SIG-M5 treated with dmso at 0.1 percent for 504 hours (cell line): Measurements from ENCODE around the gene NSRP1.
"Not testable (repeated sequence)": the region's sequence is repeated elsewhere in the genome, so short reads cannot be mapped to it uniquely, and the experiment has no call there.

Source experiments
- DNase-seq: peaks from one replicate; lab custom pipeline; 2025; ENCODE audit not compliant: unreplicated experiment; lab: John Stamatoyannopoulos, UW

NSRP1 gene, protein sequence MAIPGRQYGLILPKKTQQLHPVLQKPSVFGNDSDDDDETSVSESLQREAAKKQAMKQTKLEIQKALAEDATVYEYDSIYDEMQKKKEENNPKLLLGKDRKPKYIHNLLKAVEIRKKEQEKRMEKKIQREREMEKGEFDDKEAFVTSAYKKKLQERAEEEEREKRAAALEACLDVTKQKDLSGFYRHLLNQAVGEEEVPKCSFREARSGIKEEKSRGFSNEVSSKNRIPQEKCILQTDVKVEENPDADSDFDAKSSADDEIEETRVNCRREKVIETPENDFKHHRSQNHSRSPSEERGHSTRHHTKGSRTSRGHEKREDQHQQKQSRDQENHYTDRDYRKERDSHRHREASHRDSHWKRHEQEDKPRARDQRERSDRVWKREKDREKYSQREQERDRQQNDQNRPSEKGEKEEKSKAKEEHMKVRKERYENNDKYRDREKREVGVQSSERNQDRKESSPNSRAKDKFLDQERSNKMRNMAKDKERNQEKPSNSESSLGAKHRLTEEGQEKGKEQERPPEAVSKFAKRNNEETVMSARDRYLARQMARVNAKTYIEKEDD

DNA sequence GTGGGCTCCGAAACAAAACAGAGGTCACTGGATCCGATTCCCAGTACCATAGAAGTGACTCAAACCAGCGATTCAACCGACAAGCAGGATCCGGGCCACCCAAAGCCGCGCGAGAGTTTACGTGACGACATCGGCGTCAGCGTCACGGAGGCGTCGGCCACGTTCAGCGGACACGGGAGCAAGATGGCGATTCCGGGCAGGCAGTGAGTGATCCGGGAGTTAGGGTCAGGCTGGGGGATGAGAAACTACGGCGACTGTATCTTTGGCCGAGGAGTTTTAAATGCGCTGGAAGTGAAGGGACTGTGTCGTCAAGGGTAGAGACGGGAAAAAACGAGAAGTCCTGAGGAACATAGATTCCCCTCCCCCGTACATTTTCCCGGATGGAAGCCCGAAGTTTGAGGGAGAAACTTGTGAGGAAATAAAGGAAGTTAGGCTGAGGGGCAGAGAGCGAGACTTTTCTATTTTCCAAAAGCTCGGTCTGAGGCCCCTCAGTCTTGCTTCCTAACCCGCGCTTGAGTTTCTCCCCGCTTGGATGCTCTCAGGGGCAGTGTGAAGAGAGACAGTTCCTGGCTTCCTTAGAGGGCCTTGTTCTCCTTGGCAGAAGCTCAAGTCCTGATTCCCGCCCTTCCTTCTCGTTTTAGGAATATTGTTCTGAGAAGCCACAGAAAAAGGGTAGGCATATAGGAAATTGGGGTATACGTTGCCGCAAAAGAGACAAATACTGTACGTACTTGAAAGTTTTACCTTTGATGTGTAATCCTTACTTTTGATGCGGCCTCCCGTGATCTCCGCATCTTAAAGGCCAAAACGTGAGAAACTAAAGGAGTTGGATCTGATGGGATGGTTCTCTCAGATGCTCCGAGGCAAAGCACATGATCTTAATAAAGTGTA, at the start of gene NSRP1:
Gene NSRP1 (plus strand): TSS at position 156 of the 891 bp plus-strand sequence. CDS start 28 bp downstream, at position 184.
- peak; percentile 93 for DNase-seq

DNA sequence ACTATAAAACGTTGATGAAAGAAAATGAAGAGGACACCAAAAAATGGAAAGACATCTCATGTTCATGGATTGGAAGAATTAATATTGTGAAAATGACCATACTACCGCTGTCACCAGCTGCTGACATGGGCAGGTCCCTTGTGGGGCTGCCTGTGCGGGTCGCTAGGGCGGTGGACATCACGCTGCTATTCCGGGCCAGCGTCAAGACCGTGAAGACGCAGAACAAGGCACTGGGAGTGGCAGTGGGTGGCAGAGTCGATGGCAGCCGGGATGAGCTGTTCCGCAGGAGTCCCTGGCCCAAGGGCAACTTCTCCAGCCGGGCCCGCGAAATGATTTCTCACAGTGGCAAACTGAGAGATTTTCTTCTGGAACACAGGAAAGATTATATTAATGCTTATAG, 48.2 kb upstream of the NSRP1 start:
- DNase-seq: no peak

DNA sequence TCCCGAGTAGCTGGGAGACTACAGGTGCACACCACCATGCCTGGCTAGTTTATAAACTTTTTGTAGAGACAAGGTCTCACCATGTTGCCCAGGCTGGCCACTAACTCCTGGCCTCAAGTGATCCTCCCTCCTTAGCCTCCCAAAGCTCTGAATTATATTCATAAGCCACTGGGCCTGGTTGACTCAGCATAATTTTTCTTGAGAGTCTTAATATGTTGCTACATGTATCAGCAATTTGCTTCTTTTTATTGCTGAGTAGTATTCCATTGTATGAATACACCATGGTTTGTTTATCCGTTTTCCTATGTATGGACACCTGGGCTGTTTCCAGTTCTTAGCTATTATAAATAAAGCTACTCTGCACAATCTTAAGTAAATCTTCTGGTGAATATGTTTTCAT, 42.4 kb upstream of the NSRP1 start:
- DNase-seq: no peak

DNA sequence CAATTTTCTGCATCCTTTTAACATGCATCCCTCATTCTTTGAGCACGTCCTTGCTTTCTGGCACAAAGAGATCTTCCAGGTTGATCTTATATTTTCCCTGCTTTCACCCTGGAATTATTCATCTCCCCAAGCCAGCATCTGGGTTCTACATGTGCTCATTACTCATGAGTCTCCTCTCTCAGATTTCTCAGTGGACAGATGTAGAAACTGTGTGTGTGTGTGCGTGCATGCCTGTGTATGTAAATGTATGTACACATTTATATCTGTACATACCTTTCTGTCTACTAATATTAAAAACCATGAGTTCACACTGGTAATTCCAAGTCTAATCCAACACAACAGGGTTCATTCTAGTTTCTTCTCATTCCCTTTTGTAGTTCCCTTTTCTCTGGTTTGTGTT, 41.9 kb upstream of the NSRP1 start:
- no peak for DNase-seq

DNA sequence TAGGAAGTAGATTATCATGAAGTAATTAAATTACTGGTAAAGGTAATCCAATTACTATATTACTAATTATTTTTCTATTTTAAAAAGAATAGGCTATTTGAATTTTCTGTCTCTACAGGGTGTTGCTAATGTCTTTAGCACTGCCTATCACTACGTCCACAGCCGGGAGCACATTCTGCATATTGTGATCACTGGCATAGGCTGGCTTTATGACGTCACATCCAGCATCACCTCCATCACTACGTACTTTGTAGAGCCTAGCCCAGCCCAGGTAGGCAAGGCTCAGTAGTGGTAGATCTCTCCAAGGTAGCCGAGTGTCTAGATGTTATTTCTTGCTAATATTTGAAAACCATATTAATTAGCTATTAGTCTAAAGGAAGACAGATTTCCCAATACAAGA, 33.8 kb upstream of the NSRP1 start:
- DNase-seq: no peak

DNA sequence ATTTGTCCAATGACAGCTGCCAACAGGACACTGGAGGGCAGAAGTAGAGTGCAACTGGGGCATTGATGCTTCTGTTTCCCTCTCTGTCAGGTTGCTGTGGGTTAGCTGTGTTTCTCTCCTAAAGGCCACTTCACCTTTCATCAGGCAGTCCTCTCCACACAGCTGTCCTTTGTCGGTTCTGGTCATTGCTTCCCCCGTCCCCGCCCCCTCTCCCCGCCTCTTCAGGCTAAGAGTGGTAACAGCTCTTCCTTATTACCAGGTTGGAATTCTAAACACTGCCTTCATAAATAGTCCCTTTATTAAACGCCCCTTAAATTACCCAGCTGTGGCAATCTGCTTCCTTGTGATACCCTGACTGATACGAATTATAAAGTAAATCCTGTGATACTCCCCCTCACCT, 31.8 kb upstream of the NSRP1 start:
- no peak for DNase-seq

DNA sequence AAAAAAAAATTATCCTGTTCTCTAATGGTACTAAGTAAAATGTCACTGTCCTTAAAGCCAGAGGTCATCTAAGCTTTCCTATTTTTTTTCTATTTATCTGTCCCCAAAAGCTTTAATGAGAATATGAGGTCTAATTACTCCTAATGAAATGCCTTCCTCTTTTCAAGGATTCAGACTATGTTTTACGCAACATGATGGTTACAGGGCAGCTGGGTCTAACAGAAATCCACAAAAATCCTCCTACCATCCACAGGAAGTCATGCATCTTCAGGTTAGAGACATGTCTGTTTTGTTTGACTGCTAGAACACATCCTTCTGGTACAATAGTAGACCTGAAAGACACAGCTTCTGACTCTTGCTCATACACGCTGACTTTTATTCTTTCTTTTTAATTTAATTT, 29.7 kb upstream of the NSRP1 start:
- DNase-seq: peak; percentile 48

DNA sequence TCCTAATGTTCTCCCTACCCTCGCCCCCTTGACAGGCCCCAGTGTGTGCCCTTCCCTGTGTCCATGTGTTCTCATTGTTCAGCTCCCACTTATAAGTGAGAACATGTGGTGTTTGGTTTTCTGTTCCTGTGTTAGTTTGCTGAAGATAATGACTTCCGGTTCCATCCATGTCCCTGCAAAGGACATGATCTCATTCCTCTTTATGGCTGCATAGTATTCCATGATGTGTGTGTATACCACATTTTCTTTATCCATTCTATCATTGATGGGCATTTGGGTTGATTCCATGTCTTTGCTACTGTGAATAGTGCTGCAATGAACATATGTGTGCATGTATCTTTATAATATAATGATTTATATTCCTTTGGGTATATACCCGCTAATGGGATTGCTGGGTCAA, 29.2 kb upstream of the NSRP1 start:
- not testable (repeated sequence) for DNase-seq

DNA sequence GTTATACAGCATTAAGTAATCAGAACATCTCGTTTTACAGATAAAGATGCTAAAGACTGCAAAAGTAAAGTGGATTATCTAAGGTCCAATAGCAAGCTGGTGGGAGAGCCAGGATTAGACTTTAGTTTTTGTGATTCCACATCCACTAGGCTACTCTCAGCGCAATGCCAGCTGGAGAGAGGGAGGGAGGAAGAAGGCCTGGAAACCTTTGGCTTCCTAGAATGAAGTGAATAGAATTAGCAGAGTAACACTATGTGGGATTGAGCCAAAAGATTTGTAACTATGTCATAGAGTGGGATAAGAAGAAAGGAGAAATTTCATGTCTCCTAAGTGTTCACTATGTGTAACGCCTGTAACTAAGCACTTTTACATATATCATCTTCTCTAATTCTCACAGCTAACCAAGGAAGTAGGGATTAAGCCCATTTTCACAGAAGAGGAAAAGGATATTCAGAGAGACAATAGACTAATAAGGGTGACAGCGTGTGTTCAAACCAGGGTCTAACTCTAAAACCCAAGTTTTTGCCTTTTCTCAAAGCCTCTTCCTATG, 25.4 kb upstream of the NSRP1 start:
- DNase-seq: no peak

DNA sequence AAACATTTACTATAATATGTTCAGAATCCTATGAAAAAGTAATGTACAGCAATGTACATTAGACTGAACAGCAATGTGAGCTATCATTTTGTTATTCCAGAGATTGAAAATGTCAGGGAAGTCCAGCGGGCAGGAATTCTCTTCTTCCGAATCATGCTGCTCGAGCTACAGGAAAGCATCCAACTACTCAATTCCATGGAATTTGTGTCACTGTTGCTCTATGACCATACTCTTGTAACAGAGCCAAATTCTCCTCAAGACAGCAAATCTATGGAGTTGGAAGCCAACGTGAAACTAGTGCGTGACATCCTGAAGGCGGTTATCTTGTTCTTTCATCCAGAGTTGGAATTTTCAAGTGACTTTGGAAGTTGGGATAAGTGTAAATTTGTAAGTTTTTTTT, 24.8 kb upstream of the NSRP1 start:
- no peak for DNase-seq

DNA sequence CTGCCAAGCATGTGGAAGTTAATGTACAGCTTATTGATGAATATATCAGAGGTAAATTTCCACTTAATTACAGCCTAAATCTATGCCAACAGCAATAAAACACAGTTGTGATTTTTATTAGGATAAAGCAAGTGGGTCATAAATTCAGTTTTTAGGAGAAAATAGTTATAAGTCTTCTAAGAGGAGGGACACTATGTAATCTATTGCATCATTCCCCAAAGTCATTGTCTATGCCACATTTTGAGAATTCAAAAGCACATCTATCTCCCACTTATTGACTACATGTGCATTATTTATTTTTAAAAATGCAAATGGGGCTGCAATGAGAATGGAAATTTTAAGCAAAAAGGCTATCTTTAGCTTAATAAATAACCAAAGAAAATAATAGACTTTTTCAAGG, 23.7 kb upstream of the NSRP1 start:
- no peak for DNase-seq

DNA sequence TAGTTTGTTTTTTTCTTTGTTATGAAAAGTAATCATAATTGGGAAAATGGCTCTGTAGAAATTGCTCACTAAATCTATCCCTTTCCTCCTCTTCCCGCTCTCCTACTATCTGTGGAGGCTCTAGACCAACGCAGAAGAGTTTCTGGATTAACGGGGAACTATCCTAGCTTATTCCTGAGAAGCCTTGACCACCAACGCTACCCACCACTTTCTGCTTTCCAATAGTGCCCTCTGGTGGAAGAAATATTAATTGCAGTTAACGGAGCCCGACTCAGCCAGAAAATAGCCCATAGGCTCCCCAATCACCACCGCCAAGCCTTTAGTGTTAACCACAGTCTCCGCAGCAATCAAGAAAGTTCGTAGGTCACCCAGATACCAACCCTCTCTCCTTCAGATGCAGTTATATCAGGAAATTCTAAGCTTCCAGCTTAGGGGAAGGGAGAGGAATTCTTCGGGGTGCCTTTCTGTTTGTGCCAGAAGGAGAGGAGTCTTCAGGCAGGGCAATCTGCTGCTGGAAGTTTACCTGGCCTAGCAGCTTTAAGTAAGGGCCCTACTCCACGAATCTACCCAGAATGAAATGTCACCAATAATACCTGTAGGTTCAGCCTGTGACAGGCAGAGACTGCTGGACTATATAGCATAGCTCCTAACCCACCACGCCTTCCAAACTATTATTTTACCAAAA, 23.0 kb upstream of the NSRP1 start:
- DNase-seq: peak; percentile 69

DNA sequence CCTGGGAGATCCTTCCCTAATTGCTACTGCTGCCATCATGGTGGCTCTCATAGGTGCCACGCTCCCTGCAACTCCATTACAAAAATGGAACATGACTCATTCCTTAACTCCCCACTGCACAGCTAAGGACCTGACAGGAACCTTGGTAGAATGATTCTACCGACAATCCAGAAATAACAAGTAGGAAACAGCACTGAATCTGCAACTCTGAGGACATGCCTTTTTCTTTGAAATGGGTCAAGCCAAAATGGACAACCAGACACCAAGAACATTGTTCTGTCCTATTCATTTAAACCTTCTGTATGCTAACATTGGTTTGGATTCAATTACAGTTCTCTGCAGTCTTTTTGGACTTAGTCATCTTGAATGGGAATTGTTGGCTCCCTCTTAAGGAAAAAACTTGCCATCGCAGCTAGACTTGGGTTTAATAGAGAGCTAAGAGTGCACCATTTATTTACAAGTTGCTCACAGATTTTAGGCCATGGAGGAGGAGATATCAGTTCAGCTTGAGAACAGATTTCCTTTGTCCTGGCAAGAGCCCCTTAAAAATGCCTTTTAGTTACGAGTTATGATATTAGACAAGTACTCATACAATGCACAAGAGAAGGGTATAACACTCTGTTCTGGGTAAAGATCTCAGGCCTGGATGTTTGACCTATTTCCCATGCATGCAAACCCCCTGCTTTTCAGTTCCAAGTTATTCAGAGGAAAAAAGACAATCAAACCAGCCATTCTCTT, 20.9 kb upstream of the NSRP1 start:
- DNase-seq: peak; percentile 75

DNA sequence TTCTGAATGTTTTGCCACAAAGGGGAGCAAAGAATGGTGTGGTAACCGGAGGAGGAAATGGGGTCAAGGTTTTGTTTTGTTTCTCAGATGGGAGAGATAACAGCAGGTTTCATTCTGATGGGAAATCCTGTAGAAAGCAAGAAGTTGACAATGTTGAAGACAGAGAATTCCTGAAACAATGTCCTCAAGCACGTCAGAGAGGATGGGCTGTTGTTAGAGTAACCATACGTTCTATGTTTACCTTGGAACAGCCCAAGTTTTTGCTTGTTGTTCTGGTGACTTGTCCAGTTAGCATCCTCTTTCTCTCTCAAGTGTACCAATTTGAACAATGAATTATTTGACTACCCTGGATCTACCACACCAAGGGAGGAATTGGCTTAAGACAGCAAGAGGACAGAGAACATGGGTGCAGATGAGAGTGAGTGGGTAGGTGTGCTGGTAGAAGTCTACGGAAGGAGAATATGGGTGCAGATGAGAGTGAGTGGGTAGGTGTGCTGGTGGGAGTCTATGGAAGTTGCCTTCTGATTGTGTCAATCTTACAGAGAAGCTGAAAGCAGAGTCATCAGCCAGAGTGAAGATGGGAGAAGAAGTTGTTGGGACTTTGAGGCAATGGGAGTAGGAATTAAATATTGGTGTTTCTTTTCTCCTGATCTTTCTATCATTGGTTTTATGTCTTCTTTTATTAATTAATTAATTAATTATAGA, 14.8 kb upstream of the NSRP1 start:
- no peak for DNase-seq

DNA sequence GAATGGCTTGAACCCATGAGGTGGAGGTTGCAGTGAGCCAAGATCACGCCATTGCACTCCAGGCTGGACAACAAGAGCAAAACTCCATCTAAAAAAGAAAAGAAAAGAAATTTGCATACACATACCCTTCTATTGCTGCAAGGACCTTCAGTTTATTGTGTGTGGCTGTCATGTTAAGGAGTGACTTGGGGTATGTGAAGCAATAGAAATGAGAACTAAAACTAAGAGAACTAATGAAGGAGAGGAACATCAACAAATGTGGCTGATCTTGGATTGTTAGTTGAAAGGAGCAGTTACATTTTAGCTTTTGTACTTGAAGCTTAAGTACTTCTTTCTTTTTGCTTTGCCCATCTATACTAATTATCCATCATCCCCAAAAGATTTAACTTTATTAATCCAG, 12.7 kb upstream of the NSRP1 start:
- DNase-seq: peak; percentile 87

DNA sequence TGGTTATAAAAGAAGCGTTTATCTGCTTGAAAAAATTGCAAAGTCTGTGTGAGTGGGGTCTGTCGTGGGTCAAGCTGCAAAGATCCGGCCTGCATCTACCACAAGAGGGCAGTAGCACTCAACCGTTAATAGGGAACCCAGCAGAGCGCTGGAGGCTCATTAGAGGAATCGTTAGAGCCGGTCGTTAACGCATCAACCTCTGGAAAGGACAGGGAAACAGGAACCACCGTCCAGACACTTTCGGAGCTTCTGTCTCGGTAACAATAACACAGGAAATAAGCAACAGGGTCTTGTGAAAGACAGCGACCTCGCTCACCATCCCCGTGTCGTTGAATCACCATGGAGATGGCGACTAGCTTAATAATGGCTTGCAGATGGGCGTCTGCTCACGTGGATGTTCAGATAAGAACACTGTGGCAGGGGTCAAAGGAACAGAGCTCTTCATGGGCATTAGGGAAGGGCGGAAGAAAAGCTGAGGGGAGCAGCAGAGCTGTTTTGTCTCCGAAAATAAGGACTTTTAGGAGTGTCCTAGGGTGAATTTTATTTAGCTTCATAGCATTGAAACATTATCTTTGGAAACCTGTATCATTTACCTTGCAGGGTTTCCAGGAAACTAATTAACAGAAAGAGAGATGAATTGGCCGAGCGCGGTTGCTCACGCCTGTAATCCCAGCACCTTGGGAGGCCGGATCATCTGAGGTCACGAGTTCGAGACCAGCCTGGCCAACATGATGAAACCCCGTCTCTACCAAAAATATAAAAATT, 11.9 kb upstream of the NSRP1 start:
- peak; percentile 100 for DNase-seq

DNA sequence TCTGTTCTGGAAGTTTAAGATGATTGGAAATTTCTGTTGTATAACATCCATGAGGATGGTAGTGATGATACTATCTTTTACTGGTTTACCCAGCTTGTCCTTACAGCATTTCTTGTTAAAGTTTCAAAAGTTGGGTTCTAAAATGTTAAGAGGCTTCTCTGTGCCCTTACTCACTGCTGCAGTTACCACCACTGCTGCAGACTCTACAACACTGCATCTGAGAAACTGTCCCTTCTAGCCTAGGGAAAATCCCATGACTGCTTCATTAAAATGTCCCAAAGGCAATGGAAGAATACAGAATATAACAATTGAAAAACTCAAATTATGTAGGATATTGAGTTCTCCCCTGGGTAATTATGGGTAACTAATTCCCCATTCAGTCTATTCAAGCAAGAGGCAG, 3.8 kb upstream of the NSRP1 start:
- no peak for DNase-seq

DNA sequence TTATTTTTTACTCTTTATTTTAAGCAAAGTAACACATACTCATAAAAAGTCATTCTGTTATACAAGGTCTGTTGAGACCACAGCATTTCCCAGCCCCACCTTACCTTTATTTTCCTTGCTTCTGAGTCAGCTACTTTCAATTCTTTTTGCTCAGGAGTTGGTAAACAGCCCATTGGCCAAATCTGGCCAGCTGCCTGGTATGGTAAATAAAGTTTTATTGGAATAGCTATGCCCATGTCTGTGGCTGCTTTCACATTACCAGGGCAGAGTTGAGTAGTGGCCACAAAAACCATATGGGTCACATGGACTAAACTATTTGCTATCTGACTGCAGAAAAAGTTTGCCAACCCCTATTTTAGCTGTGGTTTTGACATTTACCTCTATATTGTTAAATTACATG, 3.4 kb upstream of the NSRP1 start:
- no peak for DNase-seq

DNA sequence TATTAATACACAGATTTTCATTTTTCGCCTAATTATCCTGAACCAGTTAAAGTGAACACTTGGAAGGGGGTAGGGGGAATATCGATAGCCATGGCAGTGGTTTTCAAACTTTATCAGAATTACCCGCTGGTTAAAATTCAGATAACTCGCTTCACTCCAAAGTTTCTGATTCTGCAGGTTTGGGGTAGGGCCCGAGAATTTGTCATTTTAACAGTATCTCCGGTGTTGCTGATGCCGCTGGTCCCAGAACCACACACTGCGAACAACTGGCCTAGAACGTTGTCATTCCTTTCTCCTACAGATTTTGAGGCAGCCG, 313 bp upstream of the NSRP1 start:
- no peak for DNase-seq
